BJ (cell line): ENCODE results near the gene SPNS1. TPM values are rescaled to one million over a fixed set of nuclear protein-coding genes. Genes with fewer than 3 reads are reported as not detected.

Experiments used
- CTCF ChIA-PET: fragments of 350-600 bp; formaldehyde crosslinking; extraction: SDS; loops from one replicate; lab custom pipeline; 2021; ENCODE audit warnings: antibody characterized with exemption, inconsistent platforms; lab: Yijun Ruan, JAX
- POLR2A ChIA-PET: fragments of 300-600 bp; sonication (Branson Sonifier 250); formaldehyde crosslinking; extraction: SDS; loops from one replicate; lab custom pipeline; 2021; ENCODE audit warnings: antibody characterized with exemption; lab: Charles Lee
- DNase-seq: peaks from one replicate; pipeline ENCODE4 v3.0.0-alpha.2; 2011; ENCODE audit warnings: low read depth
- H3K27me3 ChIP-seq: 2 replicates; pipeline ENCODE4 v1.6.0; 2011; ENCODE audit warnings: low read length; ENCODE audit not compliant: control insufficient read depth, insufficient read depth
- H3K36me3 ChIP-seq: 2 replicates; pipeline ENCODE4 v1.5.1; 2011; ENCODE audit warnings: low read length; ENCODE audit not compliant: control insufficient read depth, insufficient read depth
- H3K4me3 ChIP-seq: 2 replicates; pipeline ENCODE4 v1.5.1; 2011; ENCODE audit warnings: low read depth, mild to moderate bottlenecking, control low read depth, low read length
- polyA plus RNA-seq: library from polyadenylated mRNA; depleted of rRNA; stranded (reverse); fragments of >200 nt; gene quantifications from 2 replicates; pipeline ENCODE4 v1.2.3, GENCODE V29; 2011
- TF ChIP-seq, protein P1 (sequence below): IDR thresholded peaks from 2 replicates; pipeline ENCODE4 v1.5.1; 2011; ENCODE audit warnings: low read depth, mild to moderate bottlenecking, control low read depth, inconsistent platforms, low read length, moderate library complexity; ENCODE audit not compliant: insufficient read depth

Gene SPNS1
- polyA plus RNA-seq, 1 experiment, result 52.7 TPM

DNA sequence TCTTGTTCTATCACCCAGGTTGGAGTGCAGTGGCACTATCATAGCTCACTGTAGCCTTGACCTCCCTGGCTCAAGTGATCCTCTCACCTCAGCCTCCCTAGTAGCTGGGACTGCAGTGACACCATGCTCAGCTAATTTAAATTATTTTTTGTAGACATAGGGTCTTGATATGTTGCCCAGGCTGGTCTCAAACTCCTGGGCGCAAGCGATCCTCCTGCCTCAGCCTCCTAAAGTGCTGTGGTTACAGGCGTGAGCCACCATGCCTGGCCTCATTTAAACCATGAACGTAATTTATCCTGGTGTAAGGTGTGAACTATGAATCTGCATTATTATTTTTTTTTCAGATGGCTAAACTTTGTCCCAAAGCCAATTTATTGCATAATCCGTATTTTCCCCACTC, 47.6 kb downstream of the SPNS1 start:
- H3K4me3 ChIP-seq, result no peak overlapping the region
- CTCF ChIA-PET, result no interaction called here
- DNase-seq, result no peak
- no peaks in the 10 kb centered on the region for H3K36me3 ChIP-seq
- H3K27me3 ChIP-seq, result peaks cover 1% of the 10 kb centered on the region; the same call in 1 of the 2 replicates
- POLR2A ChIA-PET, result no interaction called here
- TF ChIP-seq, protein P1, sequence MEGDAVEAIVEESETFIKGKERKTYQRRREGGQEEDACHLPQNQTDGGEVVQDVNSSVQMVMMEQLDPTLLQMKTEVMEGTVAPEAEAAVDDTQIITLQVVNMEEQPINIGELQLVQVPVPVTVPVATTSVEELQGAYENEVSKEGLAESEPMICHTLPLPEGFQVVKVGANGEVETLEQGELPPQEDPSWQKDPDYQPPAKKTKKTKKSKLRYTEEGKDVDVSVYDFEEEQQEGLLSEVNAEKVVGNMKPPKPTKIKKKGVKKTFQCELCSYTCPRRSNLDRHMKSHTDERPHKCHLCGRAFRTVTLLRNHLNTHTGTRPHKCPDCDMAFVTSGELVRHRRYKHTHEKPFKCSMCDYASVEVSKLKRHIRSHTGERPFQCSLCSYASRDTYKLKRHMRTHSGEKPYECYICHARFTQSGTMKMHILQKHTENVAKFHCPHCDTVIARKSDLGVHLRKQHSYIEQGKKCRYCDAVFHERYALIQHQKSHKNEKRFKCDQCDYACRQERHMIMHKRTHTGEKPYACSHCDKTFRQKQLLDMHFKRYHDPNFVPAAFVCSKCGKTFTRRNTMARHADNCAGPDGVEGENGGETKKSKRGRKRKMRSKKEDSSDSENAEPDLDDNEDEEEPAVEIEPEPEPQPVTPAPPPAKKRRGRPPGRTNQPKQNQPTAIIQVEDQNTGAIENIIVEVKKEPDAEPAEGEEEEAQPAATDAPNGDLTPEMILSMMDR, result no peak

DNA sequence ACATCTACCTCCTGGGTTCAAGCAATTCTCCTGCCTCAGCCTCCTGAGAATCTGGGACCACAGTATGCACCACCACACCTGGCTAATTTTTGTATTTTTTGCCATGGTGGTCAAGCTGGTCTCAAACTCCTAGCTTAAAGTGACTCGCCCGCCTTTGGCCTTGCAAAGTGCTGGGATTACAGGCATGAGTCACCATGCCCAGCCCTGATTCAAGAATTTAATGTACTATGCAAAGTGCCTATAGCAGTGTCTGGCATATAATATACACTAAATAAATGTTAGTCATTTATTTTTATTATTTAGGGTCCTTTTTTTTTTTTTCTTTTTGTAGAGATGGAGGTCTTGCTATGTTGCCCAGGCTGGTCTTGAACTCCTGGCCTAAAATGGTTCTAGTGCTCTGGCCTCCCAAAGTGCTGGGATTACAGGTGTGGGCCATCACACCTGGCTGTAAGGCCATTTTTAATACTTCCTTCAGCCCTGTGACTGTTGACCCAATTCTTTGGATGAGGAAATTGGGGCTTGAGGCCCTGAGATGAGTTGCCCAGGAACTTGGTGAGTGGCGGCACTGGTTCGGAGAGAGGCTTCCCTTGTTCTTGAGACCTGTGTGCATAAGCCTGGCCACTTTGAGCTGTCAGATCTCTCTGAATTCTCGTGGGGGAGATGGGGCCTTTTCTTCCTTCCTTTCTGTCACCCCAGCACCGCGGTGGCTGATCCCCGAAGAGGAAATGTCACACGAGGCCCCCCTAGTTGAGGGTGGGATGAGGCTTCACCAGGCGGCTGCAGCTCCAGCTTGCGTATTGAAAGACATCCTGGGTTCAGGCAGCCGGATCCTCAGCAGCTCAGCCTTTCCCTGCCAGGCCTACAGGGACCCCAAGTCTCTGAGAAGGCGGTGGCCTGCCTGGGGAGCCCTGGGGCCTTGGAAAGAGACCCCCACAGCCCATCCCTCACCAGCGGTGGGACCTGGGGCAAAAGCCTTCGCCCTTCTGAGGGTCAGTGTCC, 49.0 kb downstream of the SPNS1 start:
- ChIA-PET CTCF (no interaction called here), POLR2A (no interaction called here)
- Histone ChIP-seq H3K4me3 (no peak overlapping the region), H3K27me3 (peaks cover 1% of the 10 kb centered on the region; the same call in 1 of the 2 replicates), H3K36me3 (no peaks in the 10 kb centered on the region)
- TF ChIP-seq, protein P1, result no peak
- no peak for DNase-seq

DNA sequence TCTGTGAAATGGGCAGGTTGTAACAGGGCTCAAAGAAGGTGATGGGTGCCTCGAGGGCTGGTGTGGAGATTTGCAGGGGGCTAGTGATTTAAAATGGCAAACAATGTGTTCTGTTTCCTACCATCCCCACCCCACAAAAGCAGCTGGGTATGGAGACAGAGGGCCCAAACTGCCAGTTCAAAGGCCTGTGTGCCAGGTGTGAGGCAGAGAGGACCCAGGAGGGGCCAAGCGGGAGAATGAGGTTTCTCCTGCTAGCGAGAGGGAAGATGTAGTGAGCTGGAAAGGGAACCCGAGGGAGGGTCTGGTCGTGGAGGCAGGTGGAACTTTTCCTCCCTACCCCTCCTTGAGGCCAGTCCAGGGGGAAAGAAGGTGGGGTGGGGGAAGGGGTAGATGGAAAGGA, 49.7 kb downstream of the SPNS1 start:
- Histone ChIP-seq H3K36me3 (no peaks in the 10 kb centered on the region), H3K4me3 (no peak overlapping the region), H3K27me3 (peaks cover 1% of the 10 kb centered on the region; the same call in 1 of the 2 replicates)
- POLR2A ChIA-PET, result no interaction called here
- TF ChIP-seq, protein P1, result no peak
- CTCF ChIA-PET, result no interaction called here
- DNase-seq, result no peak

DNA sequence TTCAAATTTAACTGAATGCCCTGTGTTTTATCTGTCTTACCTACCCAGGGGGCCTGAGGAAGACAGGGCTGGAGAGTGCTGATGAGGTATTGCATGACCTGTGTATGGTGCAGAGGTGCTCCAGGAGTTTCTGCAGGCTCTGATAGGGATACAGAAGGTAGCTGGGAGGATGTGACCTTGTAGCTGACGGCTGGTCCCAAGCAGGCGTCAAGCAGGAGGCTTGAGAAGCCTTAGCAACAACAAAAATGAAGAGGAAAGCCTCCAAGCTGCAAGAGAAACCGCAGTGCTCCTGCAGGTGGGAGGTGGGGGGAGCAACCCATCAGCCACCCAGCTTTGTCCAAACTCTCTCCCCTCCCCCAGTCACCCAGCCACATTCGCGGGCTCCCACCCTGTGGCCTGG, 50.6 kb downstream of the SPNS1 start:
- no peak overlapping the region for H3K4me3 ChIP-seq
- H3K27me3 ChIP-seq, result peaks cover 1% of the 10 kb centered on the region; the same call in 1 of the 2 replicates
- ChIA-PET CTCF (interaction anchor here (0.6 to 1.4 kb wide), 2 partner anchors 14 to 51 kb away, joined by 3 to 4 read pairs; partner anchors contain the start of gene SPNS1), POLR2A (no interaction called here)
- TF ChIP-seq, protein P1, result no peak
- DNase-seq, result no peak
- no peaks in the 10 kb centered on the region for H3K36me3 ChIP-seq

DNA sequence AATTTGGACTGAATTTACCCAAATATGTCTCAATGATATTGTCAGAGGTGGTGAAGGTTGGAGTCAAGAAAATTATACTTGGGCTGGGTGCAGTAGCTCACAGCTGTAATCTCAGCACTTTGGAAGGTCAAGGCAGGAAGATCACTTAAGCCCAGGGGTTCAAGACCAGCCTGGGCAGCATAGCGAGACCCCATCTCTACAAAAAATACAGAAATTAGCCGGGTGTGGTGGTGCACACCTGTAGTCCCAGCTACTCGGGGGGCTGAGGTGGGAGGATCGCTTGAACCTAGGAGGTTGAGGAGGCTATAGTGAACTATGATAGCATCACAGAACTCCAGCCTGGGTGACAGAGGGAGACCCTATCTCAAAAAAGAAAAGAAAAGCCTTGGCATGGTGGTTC, 51.2 kb downstream of the SPNS1 start:
- TF ChIP-seq, protein P1, result no peak
- POLR2A ChIA-PET, result no interaction called here
- CTCF ChIA-PET, result interaction anchor here (1.4 kb wide), 1 partner anchor 52 kb away, joined by 4 read pairs; the partner anchor contains the start of gene SPNS1
- DNase-seq, result no peak
- Histone ChIP-seq H3K27me3 (peaks cover 1% of the 10 kb centered on the region; the same call in 1 of the 2 replicates), H3K4me3 (no peak overlapping the region), H3K36me3 (no peaks in the 10 kb centered on the region)
